GM12878 (cell line): ENCODE measurements around the gene ADAMTS2.

Experiments
- NBN ChIP-seq: fragments of 450-650 bp; IDR thresholded peaks from 2 replicates; pipeline ENCODE4 v1.6.1; 2016
- TF ChIP-seq, protein P1 (sequence below): IDR thresholded peaks from 2 replicates; pipeline ENCODE4 v1.6.1; 2012; ENCODE audit warnings: low read depth, low read length, improper control_type of control experiment
- TF ChIP-seq, protein P2 (sequence below), 3 experiments: IDR thresholded peaks in 2 of 3; conservative IDR thresholded peaks in 1 of 3; 2 replicates each; pipeline ENCODE4 v1.5.1; 2011; ENCODE audit warnings: low read depth in 3 of 3, low read length in 3 of 3, mild to moderate bottlenecking in 3 of 3, control low read depth in 2 of 3, moderate library complexity in 2 of 3, inconsistent platforms in 1 of 3, mixed read lengths in 1 of 3; ENCODE audit not compliant: control insufficient read depth in 2 of 3, insufficient read depth in 1 of 3; ENCODE audit errors: extremely low read depth in 1 of 3

DNA sequence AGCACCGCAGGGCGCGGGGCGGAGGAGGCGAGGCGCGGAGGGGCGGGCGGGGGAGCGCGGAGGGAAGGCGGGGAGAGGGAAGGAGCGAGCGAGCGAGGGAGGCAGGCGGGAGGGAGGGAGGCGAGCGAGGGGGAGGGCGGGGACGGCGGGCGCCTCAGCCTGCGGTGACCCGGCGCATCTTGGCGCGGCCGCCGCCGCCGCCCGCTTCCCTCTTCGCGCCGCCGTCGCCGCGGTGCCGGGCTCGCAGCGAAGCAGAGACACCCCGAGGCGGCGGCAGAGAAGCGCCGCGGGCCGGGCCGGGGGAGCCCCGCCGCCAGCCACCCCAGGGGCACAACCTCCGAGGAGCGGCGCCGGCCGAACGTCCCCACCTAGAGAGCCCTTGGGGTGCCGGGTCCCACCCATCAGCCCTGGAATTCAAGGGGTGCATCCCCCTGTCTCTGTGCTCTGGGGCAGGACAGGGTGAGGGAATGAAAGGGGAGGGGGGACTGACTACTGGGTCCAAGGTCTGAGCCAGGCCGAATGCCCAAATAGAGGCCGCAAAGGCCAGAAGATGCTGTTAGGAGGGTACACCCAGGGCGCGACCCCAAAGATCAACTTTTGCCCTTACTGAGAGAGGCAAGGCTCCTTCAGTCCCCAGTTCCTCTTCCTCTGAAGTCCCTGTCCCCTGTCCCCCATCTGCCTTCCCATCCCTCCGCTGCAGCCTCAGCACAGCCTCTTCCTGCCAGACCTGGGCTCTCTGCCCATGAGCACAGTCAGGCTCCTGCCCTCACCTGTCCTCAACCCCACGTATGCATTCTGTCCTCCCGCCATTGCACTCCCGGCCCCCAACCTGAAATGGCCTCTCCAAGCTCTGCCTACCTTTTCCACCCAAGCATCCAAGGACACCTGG is at the start of gene ADAMTS2:
- TF ChIP-seq, protein P1, sequence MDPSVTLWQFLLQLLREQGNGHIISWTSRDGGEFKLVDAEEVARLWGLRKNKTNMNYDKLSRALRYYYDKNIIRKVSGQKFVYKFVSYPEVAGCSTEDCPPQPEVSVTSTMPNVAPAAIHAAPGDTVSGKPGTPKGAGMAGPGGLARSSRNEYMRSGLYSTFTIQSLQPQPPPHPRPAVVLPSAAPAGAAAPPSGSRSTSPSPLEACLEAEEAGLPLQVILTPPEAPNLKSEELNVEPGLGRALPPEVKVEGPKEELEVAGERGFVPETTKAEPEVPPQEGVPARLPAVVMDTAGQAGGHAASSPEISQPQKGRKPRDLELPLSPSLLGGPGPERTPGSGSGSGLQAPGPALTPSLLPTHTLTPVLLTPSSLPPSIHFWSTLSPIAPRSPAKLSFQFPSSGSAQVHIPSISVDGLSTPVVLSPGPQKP, result no peak
- TF ChIP-seq NBN, result no peak
- TF ChIP-seq, protein P2, sequence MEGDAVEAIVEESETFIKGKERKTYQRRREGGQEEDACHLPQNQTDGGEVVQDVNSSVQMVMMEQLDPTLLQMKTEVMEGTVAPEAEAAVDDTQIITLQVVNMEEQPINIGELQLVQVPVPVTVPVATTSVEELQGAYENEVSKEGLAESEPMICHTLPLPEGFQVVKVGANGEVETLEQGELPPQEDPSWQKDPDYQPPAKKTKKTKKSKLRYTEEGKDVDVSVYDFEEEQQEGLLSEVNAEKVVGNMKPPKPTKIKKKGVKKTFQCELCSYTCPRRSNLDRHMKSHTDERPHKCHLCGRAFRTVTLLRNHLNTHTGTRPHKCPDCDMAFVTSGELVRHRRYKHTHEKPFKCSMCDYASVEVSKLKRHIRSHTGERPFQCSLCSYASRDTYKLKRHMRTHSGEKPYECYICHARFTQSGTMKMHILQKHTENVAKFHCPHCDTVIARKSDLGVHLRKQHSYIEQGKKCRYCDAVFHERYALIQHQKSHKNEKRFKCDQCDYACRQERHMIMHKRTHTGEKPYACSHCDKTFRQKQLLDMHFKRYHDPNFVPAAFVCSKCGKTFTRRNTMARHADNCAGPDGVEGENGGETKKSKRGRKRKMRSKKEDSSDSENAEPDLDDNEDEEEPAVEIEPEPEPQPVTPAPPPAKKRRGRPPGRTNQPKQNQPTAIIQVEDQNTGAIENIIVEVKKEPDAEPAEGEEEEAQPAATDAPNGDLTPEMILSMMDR (IDR thresholded peaks at IDR 0.05 in 2 of 3, conservative IDR thresholded peaks at IDR 0.05 in 1 of 3; ENCODE audit: control insufficient read depth in 2 of 3, extremely low read depth in 1 of 3, insufficient read depth in 1 of 3, low read depth in 3 of 3, low read length in 3 of 3), result no peak
